ENCODE data around the gene SLC8A2.

DNA sequence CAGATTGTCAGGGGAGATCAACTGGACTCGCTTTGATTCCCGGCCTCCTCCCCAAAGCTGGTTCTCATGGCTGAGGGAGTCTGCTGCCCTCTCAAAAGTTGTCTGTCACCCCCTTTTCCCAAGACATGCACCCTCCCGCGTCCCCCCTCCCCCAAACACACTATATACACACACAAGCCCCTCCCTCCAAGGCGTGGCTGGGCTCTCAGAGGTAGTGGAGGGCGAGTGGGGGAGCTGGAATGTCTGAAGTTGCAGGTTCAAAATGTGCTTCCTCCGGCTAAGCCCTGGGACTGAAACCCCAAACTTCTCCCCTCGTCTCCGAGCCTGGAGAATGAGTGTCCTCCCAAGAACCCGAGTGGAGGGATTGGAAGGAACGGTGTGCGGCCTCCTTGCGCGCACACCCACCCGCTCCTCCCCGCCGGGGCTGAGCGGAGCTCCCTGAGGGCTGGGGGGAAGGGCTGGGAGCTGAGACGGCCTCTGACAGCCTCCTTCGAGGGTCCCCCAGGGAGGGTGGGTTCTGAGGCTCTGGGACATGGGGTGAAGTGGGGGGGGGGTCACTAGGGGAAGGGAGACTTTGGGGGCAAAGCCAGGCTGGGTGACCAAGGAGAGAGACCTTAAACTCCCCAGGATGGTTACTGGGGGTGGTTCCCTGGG lies 42.4 kb downstream of the SLC8A2 start:
- TF ChIP-seq CEBPB (IDR thresholded peaks at IDR 0.05) (no peak), USF1 (IDR thresholded peaks at IDR 0.05) (no peak), RAD21 (IDR thresholded peaks at IDR 0.05; ENCODE audit: low read depth) (no peak)

Data from Ishikawa (cell line).